ENCODE measurements around the gene TOM1L2. TPM values are rescaled to one million over a fixed set of nuclear protein-coding genes. Genes with fewer than 3 reads are reported as not detected.

The TOM1L2 gene
- total RNA-seq, 1 donor from 2014 or later: 144 TPM

DNA sequence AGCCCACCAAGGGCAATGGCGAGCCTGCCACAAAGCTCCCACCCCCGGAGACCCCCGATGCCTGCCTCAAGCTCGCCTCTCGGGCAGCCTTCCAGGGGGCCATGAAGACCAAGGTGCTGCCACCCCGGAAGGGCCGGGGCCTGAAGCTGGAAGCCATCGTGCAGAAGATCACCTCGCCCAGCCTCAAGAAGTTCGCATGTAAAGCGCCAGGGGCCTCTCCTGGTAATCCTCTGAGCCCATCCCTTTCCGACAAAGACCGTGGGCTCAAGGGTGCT lies 175.5 kb downstream of the TOM1L2 start:
- intact Hi-C loops (cut with DNase I): loop anchor here (10.0 kb wide), 1 partner anchor 112 kb away; the partner anchor contains the start of gene RAI1
- no peak for ATAC-seq
- no peak for DNase-seq (ENCODE audit: low spot score)

DNA sequence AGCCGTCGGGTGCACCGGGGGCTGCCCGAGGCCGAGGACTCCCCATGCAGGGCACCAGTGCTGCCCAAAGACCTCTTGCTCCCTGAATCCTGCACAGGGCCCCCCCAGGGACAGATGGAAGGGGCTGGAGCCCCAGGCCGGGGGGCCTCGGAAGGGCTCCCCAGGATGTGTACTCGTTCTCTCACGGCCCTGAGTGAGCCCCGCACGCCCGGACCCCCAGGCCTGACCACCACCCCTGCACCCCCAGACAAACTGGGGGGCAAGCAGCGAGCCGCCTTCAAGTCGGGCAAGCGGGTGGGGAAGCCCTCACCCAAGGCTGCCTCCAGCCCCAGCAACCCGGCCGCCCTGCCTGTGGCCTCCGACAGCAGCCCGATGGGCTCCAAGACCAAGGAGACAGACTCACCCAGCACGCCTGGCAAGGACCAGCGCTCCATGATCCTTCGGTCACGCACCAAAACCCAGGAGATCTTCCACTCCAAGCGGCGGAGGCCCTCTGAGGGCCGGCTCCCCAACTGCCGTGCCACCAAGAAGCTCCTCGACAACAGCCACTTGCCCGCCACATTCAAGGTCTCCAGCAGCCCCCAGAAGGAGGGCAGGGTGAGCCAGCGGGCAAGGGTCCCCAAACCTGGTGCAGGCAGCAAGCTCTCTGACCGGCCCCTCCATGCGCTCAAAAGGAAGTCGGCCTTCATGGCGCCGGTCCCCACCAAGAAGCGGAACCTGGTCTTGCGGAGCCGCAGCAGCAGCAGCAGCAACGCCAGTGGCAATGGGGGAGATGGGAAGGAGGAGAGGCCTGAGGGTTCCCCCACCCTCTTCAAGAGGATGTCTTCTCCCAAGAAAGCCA lies 176.0 kb downstream of the TOM1L2 start:
- intact Hi-C loops (cut with DNase I): loop anchor here (10.0 kb wide), 1 partner anchor 111 kb away; the partner anchor contains the start of gene RAI1
- ATAC-seq: no peak
- DNase-seq (ENCODE audit: low spot score): no peak

DNA sequence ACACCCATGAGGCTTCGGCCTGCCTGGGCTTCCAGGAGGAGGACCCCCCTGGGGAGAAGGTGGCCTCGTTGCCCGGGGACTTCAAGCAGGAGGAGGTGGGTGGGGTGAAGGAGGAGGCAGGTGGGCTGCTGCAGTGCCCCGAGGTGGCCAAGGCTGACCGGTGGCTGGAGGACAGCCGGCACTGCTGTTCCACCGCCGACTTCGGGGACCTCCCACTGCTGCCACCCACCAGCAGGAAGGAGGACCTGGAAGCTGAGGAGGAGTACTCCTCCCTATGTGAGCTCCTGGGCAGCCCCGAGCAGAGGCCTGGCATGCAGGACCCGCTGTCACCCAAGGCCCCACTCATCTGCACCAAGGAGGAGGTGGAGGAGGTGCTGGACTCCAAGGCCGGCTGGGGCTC lies 176.9 kb downstream of the TOM1L2 start:
- ATAC-seq: no peak
- intact Hi-C loops (cut with DNase I): loop anchor here (10.0 kb wide), 1 partner anchor 110 kb away; the partner anchor contains the start of gene RAI1
- no peak for DNase-seq (ENCODE audit: low spot score)

DNA sequence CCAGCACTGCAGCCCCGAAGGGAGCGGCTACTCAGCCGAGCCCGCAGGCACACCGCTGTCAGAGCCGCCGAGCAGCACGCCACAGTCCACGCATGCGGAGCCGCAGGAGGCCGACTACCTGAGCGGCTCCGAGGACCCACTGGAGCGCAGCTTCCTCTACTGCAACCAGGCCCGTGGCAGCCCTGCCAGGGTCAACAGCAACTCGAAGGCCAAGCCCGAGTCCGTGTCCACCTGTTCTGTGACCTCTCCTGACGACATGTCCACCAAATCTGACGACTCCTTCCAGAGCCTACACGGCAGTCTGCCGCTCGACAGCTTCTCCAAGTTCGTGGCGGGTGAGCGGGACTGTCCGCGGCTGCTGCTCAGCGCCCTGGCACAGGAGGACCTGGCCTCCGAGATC lies 177.8 kb downstream of the TOM1L2 start:
- intact Hi-C loops (cut with DNase I): loop anchor here (10.0 kb wide), 1 partner anchor 110 kb away; the partner anchor contains the start of gene RAI1
- ATAC-seq: no peak
- DNase-seq (ENCODE audit: low spot score): no peak

Small RNA genes within 50 kb of the gene (microRNA-seq; reads per million reads assigned to microRNA genes)
- gene MIR33B (53.9 reads per million, percentile 50 among the genes with 10 or more reads in this experiment), gene MIR6777 (not detected)

Other genes starting within 250 kb of the TOM1L2 start
- gene SREBF1, start 135.4 kb downstream of the TOM1L2 start, total RNA-seq: 257 TPM
- gene DRC3, start 462 bp upstream of the TOM1L2 start, total RNA-seq: 5.8 TPM
- 22.8 TPM for gene ATPAF2, start 66.8 kb upstream of the TOM1L2 start, total RNA-seq
- gene GID4, start 67.0 kb upstream of the TOM1L2 start, total RNA-seq: 17.1 TPM
- 29.8 TPM for gene DRG2, start 115.5 kb upstream of the TOM1L2 start, total RNA-seq
- gene MYO15A, start 136.4 kb upstream of the TOM1L2 start, total RNA-seq: 4.4 TPM
- gene ALKBH5, start 211.4 kb upstream of the TOM1L2 start, total RNA-seq: 96.3 TPM

Measured in sciatic nerve (tissue), 2 donors.